ENCODE measurements around the gene SOX6.

Gene SOX6

GRCh38 chr11:15988016-15988550, 368.3 kb downstream of the SOX6 start:
- no peak for DNase-seq (ENCODE audit: extremely low spot score)
- ChIA-PET POLR2A (no interaction called here), CTCF (interaction anchor here (1.1 to 2.6 kb wide), 3 partner anchors 11 to 48 kb away, joined by 4 to 10 read pairs (median 5); no protein-coding TSS in a partner anchor)
- TF ChIP-seq CTCF (IDR thresholded peaks at IDR 0.05; ENCODE audit: control extremely low read depth, extremely low read depth, low read depth, missing control alignments) = no peak

- CTCF ChIA-PET = interaction anchor here (0.6 to 2.6 kb wide), 3 partner anchors 10 to 46 kb away, joined by 3 to 10 read pairs (median 4); no protein-coding TSS in a partner anchor
- POLR2A ChIA-PET = interaction anchor here (0.6 kb wide), 1 partner anchor 1049 kb away, joined by 3 read pairs; no protein-coding TSS in a partner anchor
- DNase-seq (ENCODE audit: extremely low spot score) = no peak
- no peak for TF ChIP-seq CTCF (IDR thresholded peaks at IDR 0.05; ENCODE audit: control extremely low read depth, extremely low read depth, low read depth, missing control alignments)
Observed at GRCh38 chr11:15987046-15987445, 369.3 kb downstream of the SOX6 start.

- POLR2A ChIA-PET = no interaction called here
- CTCF ChIA-PET = interaction anchor here (1.1 kb wide), 1 partner anchor 10 kb away, joined by 3 read pairs; no protein-coding TSS in a partner anchor
- TF ChIP-seq CTCF (IDR thresholded peaks at IDR 0.05; ENCODE audit: control extremely low read depth, extremely low read depth, low read depth, missing control alignments) = no peak
- no peak for DNase-seq (ENCODE audit: extremely low spot score)
Observed at GRCh38 chr11:15985860-15986139, 370.5 kb downstream of the SOX6 start.

GRCh38 chr11:15985127-15985859, 371.1 kb downstream of the SOX6 start:
- TF ChIP-seq CTCF (IDR thresholded peaks at IDR 0.05; ENCODE audit: control extremely low read depth, extremely low read depth, low read depth, missing control alignments) = no peak
- DNase-seq (ENCODE audit: extremely low spot score) = no peak
- POLR2A ChIA-PET = no interaction called here
- CTCF ChIA-PET = interaction anchor here (1.1 kb wide), 1 partner anchor 10 kb away, joined by 3 read pairs; no protein-coding TSS in a partner anchor

- no peak for TF ChIP-seq CTCF (IDR thresholded peaks at IDR 0.05; ENCODE audit: control extremely low read depth, extremely low read depth, low read depth, missing control alignments)
- ChIA-PET CTCF (interaction anchor here (2.0 kb wide), 1 partner anchor 632 kb away, joined by 6 read pairs; no protein-coding TSS in a partner anchor), POLR2A (no interaction called here)
- DNase-seq (ENCODE audit: extremely low spot score) = no peak
Observed at GRCh38 chr11:15981292-15981691, 375.1 kb downstream of the SOX6 start.

- TF ChIP-seq CTCF (IDR thresholded peaks at IDR 0.05; ENCODE audit: control extremely low read depth, extremely low read depth, low read depth, missing control alignments) = no peak
- ChIA-PET POLR2A (no interaction called here), CTCF (interaction anchor here (1.5 to 2.1 kb wide), 2 partner anchors 11 to 15 kb away, joined by 3 to 10 read pairs; no protein-coding TSS in a partner anchor)
- no peak for DNase-seq (ENCODE audit: extremely low spot score)
Observed at GRCh38 chr11:15977116-15977515, 379.2 kb downstream of the SOX6 start.

All from GM10248 (cell line).